CD8-positive, alpha-beta memory T cell (primary cell): ENCODE measurements around the gene LHPP. TPM values are rescaled to one million over a fixed set of nuclear protein-coding genes. Genes with fewer than 3 reads are reported as not detected.

Source experiments
- CTCF ChIA-PET: fragments of 350-600 bp; sonication (Branson Sonifier 250); formaldehyde crosslinking; loops from one replicate; lab custom pipeline; 2021; ENCODE audit warnings: antibody characterized with exemption; lab: Charles Lee
- POLR2A ChIA-PET: fragments of 350-600 bp; sonication (Branson Sonifier 250); formaldehyde crosslinking; loops from one replicate; lab custom pipeline; 2021; ENCODE audit warnings: antibody characterized with exemption; lab: Charles Lee
- DNase-seq, 5 donors: peaks; one replicate each; pipeline versions ENCODE4 v3.0.0 to v3.0.0-alpha.2; 2020 to 2022; ENCODE audit warnings: mixed read lengths in 1 of 5
- H3K27ac ChIP-seq: one replicate; pipeline ENCODE4 v1.7.0; 2013; ENCODE audit warnings: low read depth, mild to moderate bottlenecking, low read length, moderate library complexity
- H3K27me3 ChIP-seq: 2 replicates; pipeline ENCODE4 v1.7.0; 2013; ENCODE audit warnings: low read length, mild to moderate bottlenecking; ENCODE audit not compliant: insufficient read depth, poor library complexity, severe bottlenecking
- H3K36me3 ChIP-seq: 2 replicates; pipeline ENCODE4 v1.7.0; 2013; ENCODE audit warnings: mild to moderate bottlenecking, low read length, moderate library complexity; ENCODE audit not compliant: insufficient read depth
- H3K4me1 ChIP-seq: 2 replicates; pipeline ENCODE4 v1.7.0; 2013; ENCODE audit warnings: mild to moderate bottlenecking, low read length, moderate library complexity; ENCODE audit not compliant: insufficient read depth
- H3K4me3 ChIP-seq: 2 replicates; pipeline ENCODE4 v1.7.0; 2013; ENCODE audit warnings: mild to moderate bottlenecking, low read length
- H3K9me3 ChIP-seq: 2 replicates; pipeline ENCODE4 v1.7.0; 2013; ENCODE audit warnings: mild to moderate bottlenecking, low read length
- H3K27ac Mint-ChIP-seq, 8 donors: one replicate each; pipeline ENCODE4 v1.8.0; 2020 to 2021; ENCODE audit warnings: mixed read lengths in 8 of 8, mild to moderate bottlenecking in 6 of 8, inconsistent platforms in 3 of 8, moderate library complexity in 3 of 8
- H3K27me3 Mint-ChIP-seq, 2 donors: one replicate each; pipeline ENCODE4 v1.8.0; 2020 to 2021; ENCODE audit warnings: mixed read lengths in 2 of 2, mild to moderate bottlenecking in 1 of 2, moderate library complexity in 1 of 2
- H3K36me3 Mint-ChIP-seq, 3 donors: one replicate each; pipeline ENCODE4 v1.8.0; 2020 to 2021; ENCODE audit warnings: mixed read lengths in 3 of 3, inconsistent platforms in 1 of 3, mild to moderate bottlenecking in 1 of 3
- H3K4me1 Mint-ChIP-seq, 3 donors: one replicate each; pipeline ENCODE4 v1.8.0; 2020 to 2021; ENCODE audit warnings: mixed read lengths in 3 of 3, inconsistent platforms in 1 of 3, mild to moderate bottlenecking in 1 of 3
- H3K4me3 Mint-ChIP-seq, 7 donors: one replicate each; pipeline ENCODE4 v1.8.0; 2020 to 2021; ENCODE audit warnings: mixed read lengths in 7 of 7, mild to moderate bottlenecking in 6 of 7, moderate library complexity in 4 of 7, inconsistent platforms in 2 of 7
- H3K9me3 Mint-ChIP-seq, 5 donors: one replicate each; pipeline ENCODE4 v1.8.0; 2020 to 2022; ENCODE audit warnings: mixed read lengths in 5 of 5, mild to moderate bottlenecking in 3 of 5, moderate library complexity in 2 of 5, inconsistent platforms in 1 of 5
- polyA plus RNA-seq: library from polyadenylated mRNA; unstranded; fragments of 300-500 nt; fragmentation: Illumina TruSeq; gene quantifications from one replicate; pipeline ENCODE4 v1.2.3, GENCODE V29; 2021
- total RNA-seq, 2 experiments: library from RNA; stranded (reverse); gene quantifications; one replicate each; pipeline ENCODE4 v1.2.3, GENCODE V29; 2021

Gene LHPP
- total and polyA plus RNA-seq, 3 experiments from 2014 or later: 5.2 to 19.1 (median 6.3) TPM

DNA sequence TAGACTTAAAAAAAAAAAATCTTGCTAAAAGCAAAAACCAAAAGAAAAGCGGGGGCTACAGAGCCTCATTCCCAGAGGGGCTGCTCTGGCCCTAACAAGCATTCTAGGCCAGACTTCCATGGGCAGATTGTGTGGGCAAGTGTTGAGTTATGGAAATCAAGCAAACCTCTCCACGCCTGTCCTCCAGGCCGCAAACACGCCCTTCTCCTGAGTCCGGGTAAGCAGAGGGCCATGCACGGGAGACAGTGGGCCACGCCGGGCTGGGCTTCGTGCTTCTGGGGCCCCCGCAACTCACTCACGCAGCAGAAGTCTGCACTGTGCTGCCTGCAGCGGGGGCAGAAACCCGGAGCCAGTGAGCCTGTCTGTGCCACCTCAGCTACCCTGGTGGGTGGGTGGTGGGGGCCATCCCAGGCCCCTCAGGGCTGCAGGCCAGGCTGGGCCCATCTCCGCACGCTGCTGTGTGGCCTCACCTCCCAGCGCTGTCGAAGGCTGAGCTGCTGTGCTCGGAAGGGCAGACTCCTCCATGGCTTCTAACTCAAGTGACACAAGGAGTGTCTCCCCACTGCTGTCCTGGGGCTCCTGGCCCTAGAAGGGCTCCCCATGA lies 156.9 kb downstream of the LHPP start:
- ChIA-PET POLR2A (interaction anchor here (1.1 to 1.2 kb wide), 3 partner anchors 9 to 99 kb away, joined by 3 to 6 read pairs (median 5); no protein-coding TSS in a partner anchor), CTCF (interaction anchor here (1.1 to 1.2 kb wide), 4 partner anchors 79 to 123 kb away, joined by 3 to 6 read pairs (median 5); no protein-coding TSS in a partner anchor)
- H3K4me1 Mint-ChIP-seq: peaks cover 38 to 82% (median 56%) of the 10 kb centered on the region in 3 donors
- Histone ChIP-seq H3K4me1 (peaks cover 26% of the 10 kb centered on the region), H3K9me3 (no peaks in the 10 kb centered on the region), H3K27ac (no peak overlapping the region), H3K36me3 (no peaks in the 10 kb centered on the region), H3K4me3 (no peak overlapping the region), H3K27me3 (no peaks in the 10 kb centered on the region)
- H3K9me3 Mint-ChIP-seq: no peaks in the 10 kb centered on the region
- DNase-seq: no peak
- H3K4me3 Mint-ChIP-seq: peak overlapping the region in 4 of 7 donors; percentile 3 to 52 (median 32)
- H3K27me3 Mint-ChIP-seq: peaks cover 0 to 1% of the 10 kb centered on the region in 2 donors
- peak overlapping the region; percentile 66 to 95 (median 86) for H3K27ac Mint-ChIP-seq
- H3K36me3 Mint-ChIP-seq: peaks cover 0 to 51% (median 0%) of the 10 kb centered on the region in 3 donors

DNA sequence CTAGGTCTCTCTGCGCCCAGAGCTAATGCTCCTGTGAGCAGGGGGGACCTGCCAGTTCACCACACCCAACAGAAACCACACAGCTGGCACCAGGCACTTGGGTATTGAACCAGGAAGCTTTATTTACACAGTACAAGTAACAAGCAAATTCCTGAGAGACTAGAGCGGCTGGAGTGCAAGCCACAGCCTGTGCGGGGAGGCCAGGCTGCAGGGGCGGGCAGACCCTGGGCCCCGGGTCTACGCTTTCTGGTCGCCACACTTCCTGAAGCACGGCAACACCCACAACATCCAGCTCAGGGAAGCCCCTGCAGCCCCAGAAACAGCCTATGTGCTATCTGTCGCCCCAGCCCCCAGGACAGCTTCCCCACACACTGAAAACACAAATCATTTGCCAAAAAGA lies 157.6 kb downstream of the LHPP start:
- H3K27me3 ChIP-seq: no peaks in the 10 kb centered on the region
- no peak overlapping the region for H3K4me3 ChIP-seq
- H3K4me3 Mint-ChIP-seq: peak overlapping the region; percentile 10 to 58 (median 49)
- no peaks in the 10 kb centered on the region for H3K27me3 Mint-ChIP-seq
- peak overlapping the region; percentile 61 to 95 (median 84) for H3K27ac Mint-ChIP-seq
- peaks cover 40 to 82% (median 54%) of the 10 kb centered on the region in 3 donors for H3K4me1 Mint-ChIP-seq
- ChIA-PET CTCF (interaction anchor here (0.7 to 1.2 kb wide), 5 partner anchors 65 to 122 kb away, joined by 3 to 6 read pairs (median 4); no protein-coding TSS in a partner anchor), POLR2A (interaction anchor here (1.1 to 1.2 kb wide), 3 partner anchors 8 to 99 kb away, joined by 3 to 6 read pairs (median 5); no protein-coding TSS in a partner anchor)
- peaks cover 0 to 57% (median 0%) of the 10 kb centered on the region in 3 donors for H3K36me3 Mint-ChIP-seq
- peaks cover 19% of the 10 kb centered on the region for H3K4me1 ChIP-seq
- no peak overlapping the region for H3K27ac ChIP-seq
- peak in 3 of 5 donors; percentile 20 to 43 (median 32) for DNase-seq
- no peaks in the 10 kb centered on the region for H3K9me3 Mint-ChIP-seq
- no peaks in the 10 kb centered on the region for H3K9me3 ChIP-seq
- H3K36me3 ChIP-seq: no peaks in the 10 kb centered on the region

DNA sequence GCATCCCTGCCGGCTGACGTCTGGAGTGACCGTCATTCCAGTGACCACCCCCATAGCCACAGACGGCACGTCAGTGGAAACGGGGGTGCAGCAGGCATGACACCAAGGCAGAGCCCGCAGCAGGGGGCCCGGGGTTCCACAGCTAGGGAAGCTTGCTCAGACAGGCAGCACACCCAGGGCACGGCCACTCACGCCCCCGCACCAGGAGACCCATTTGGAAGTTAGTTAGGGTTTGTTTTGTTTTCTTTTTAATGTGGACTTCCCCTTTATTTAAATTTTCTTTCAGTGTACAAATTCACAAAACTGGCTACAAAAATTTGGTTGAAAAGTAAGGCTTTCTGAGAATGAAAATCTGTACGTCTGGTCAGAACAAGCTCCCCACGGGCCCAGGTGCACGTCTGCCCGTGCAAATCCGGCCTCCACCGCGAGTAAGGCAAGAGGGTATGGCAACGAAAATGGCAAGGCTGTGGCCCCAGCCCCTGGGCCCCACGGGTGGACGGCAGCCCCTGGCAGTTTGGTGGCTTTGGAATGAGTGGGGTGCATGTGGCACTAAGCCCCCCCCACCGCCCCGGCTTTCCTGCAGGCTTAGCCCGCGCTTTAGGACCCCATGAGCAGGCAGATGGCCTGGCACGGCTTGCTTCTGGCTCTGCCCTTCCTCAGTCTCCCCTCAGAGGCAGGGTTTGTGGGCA lies 158.3 kb downstream of the LHPP start:
- H3K4me1 ChIP-seq: peaks cover 19% of the 10 kb centered on the region

DNA sequence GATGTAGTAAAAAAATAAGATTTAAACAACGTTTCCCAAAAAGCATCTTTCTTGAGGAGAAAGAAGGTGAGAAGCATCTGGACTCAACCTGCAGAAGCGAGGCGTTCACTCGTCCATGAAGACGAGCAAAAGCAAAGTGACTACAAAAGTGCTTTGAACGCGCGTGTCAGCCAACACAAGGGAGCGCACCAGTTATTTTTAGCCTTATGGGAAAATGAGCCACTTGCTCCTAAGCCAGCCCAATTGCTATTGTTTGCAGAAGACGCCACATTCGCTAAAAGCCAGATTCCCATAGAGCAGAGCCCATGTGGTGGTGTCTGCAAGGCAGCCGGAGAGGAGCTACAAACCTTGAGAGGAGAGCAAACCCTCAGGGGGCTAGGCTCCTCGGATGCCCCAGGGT lies 160.0 kb downstream of the LHPP start:
- no peak overlapping the region for H3K27ac ChIP-seq
- no peaks in the 10 kb centered on the region for H3K36me3 ChIP-seq
- DNase-seq: no peak
- no peaks in the 10 kb centered on the region for H3K27me3 ChIP-seq
- Mint-ChIP-seq H3K4me3 (no peak overlapping the region), H3K27me3 (no peaks in the 10 kb centered on the region), H3K27ac (peak overlapping the region in 5 of 8 donors; percentile 7 to 77 (median 50)), H3K4me1 (peaks cover 37 to 80% (median 47%) of the 10 kb centered on the region in 3 donors), H3K36me3 (peaks cover 0 to 59% (median 0%) of the 10 kb centered on the region in 3 donors), H3K9me3 (no peaks in the 10 kb centered on the region)
- H3K9me3 ChIP-seq: no peaks in the 10 kb centered on the region
- no peak overlapping the region for H3K4me3 ChIP-seq
- H3K4me1 ChIP-seq: peaks cover 29% of the 10 kb centered on the region
- ChIA-PET POLR2A (no interaction called here), CTCF (interaction anchor here (2.0 kb wide), 1 partner anchor 120 kb away, joined by 9 read pairs; no protein-coding TSS in a partner anchor)

More for the DNA sequence above, 158.3 kb downstream of the LHPP start:
- Mint-ChIP-seq H3K4me1 (peaks cover 38 to 81% (median 52%) of the 10 kb centered on the region in 3 donors), H3K27ac (peak overlapping the region in 7 of 8 donors; percentile 47 to 95 (median 84)), H3K36me3 (peaks cover 0 to 60% (median 0%) of the 10 kb centered on the region in 3 donors), H3K4me3 (peak overlapping the region in 4 of 7 donors; percentile 18 to 52 (median 41)), H3K9me3 (no peaks in the 10 kb centered on the region), H3K27me3 (no peaks in the 10 kb centered on the region)
- H3K27ac ChIP-seq: no peak overlapping the region
- H3K36me3 ChIP-seq: no peaks in the 10 kb centered on the region
- no peak overlapping the region for H3K4me3 ChIP-seq
- CTCF ChIA-PET: interaction anchor here (1.0 to 2.0 kb wide), 6 partner anchors 81 to 122 kb away, joined by 3 to 9 read pairs (median 6); no protein-coding TSS in a partner anchor
- no peaks in the 10 kb centered on the region for H3K27me3 ChIP-seq
- no peaks in the 10 kb centered on the region for H3K9me3 ChIP-seq
- no peak for DNase-seq
- POLR2A ChIA-PET: interaction anchor here (1.2 kb wide), 1 partner anchor 98 kb away, joined by 3 read pairs; no protein-coding TSS in a partner anchor

DNA sequence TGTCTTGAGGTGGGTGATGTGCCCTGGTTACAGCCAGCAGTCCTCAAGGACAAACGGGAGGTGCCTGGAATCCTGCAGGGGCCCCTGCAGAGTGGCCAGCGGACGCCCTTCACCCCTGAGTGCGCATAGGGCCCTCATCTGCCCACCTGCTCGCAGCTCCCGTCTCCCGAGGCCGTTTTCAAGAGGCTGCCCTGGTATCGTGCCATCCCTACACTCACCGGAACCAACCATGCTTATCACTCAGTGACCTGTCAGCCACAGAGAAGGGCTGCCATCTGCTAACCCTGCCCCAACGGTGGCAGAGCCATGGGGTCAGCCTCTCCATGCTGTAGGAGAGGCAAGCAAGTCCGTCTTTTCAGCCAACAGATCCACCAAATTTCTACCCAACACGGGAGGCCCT lies 160.5 kb downstream of the LHPP start:
- Mint-ChIP-seq H3K27ac (peak overlapping the region in 5 of 8 donors; percentile 11 to 63 (median 23)), H3K9me3 (no peaks in the 10 kb centered on the region), H3K4me1 (peaks cover 40 to 82% (median 53%) of the 10 kb centered on the region in 3 donors), H3K4me3 (no peak overlapping the region), H3K36me3 (peaks cover 0 to 56% (median 0%) of the 10 kb centered on the region in 3 donors), H3K27me3 (no peaks in the 10 kb centered on the region)
- H3K27me3 ChIP-seq: no peaks in the 10 kb centered on the region
- no peak overlapping the region for H3K27ac ChIP-seq
- H3K4me1 ChIP-seq: peaks cover 34% of the 10 kb centered on the region
- H3K36me3 ChIP-seq: no peaks in the 10 kb centered on the region
- no peak for DNase-seq
- ChIA-PET CTCF (no interaction called here), POLR2A (no interaction called here)
- H3K9me3 ChIP-seq: no peaks in the 10 kb centered on the region
- no peak overlapping the region for H3K4me3 ChIP-seq

DNA sequence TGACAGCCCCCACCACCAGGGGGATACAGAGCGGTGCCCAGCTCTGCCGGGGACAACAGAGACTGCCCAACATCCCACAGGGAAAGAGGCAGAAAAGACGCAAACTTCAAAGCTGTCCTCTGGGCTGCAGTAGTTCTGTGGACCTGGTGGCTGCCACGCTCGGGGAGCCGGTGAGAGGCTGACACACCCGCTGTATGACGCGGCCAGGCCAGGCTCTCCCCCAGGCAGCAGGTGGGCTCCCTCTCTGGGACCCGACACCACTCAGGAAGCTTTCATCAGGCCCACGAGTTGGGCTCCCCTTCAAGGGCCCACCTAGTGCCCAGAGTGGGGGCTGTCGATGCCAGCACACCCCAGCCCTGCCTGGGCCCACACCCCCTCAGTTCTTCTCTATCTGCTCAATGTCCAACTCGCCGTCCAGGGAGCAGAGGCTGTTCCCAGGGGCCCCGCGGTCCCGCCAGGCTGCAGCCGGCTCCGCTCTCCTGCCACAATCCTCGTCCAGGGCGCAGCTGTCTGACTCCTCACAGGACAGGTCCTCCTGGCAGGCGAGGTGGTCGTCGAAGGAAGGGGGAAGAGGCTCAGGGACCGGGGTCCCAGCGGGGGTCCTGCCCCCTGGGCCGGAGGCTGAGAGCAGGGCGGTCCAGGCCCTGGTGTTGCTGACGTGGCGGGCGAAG lies 161.4 kb downstream of the LHPP start:
- Histone ChIP-seq H3K4me1 (peaks cover 38% of the 10 kb centered on the region), H3K9me3 (no peaks in the 10 kb centered on the region), H3K27ac (no peak overlapping the region), H3K27me3 (no peaks in the 10 kb centered on the region), H3K4me3 (no peak overlapping the region), H3K36me3 (no peaks in the 10 kb centered on the region)
- no peak for DNase-seq
- Mint-ChIP-seq H3K4me1 (peaks cover 44 to 82% (median 55%) of the 10 kb centered on the region in 3 donors), H3K4me3 (no peak overlapping the region), H3K27ac (no peak overlapping the region), H3K36me3 (peaks cover 0 to 50% (median 0%) of the 10 kb centered on the region in 3 donors), H3K27me3 (no peaks in the 10 kb centered on the region), H3K9me3 (no peaks in the 10 kb centered on the region)
- CTCF ChIA-PET: no interaction called here
- POLR2A ChIA-PET: no interaction called here

DNA sequence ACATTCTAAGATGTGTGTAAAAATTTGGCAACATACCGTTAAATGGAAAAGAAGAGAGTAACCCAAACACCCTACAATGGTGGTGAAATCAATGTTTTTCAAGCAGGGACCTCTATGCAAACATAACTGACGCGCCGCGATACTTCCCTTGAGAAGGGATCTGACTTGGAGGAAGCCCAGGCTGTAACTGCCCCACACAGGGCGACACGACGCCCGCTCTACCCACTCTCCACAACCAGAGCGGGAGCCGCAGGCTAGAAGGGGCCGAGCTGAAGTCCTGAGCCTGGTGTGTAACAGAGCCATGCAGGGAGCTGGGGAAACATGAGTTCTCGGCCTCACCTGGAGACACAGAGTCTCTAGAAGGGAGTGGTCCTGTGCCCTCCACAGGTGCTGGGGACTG lies 162.4 kb downstream of the LHPP start:
- Histone ChIP-seq H3K27me3 (no peaks in the 10 kb centered on the region), H3K4me1 (peaks cover 42% of the 10 kb centered on the region)

More for the DNA sequence above, 162.4 kb downstream of the LHPP start:
- ChIA-PET CTCF (interaction anchor here (1.2 kb wide), 1 partner anchor 20 kb away, joined by 3 read pairs; no protein-coding TSS in a partner anchor), POLR2A (interaction anchor here (0.6 to 0.9 kb wide), 2 partner anchors 11 to 51 kb away, joined by 3 read pairs; no protein-coding TSS in a partner anchor)
- Mint-ChIP-seq H3K36me3 (peaks cover 0 to 42% (median 0%) of the 10 kb centered on the region in 3 donors), H3K27me3 (no peaks in the 10 kb centered on the region), H3K4me3 (peak overlapping the region in 1 of 7 donors; percentile 15), H3K27ac (peak overlapping the region in 7 of 8 donors; percentile 2 to 64 (median 47)), H3K9me3 (no peaks in the 10 kb centered on the region), H3K4me1 (peaks cover 43 to 82% (median 56%) of the 10 kb centered on the region in 3 donors)
- Histone ChIP-seq H3K27ac (no peak overlapping the region), H3K9me3 (no peaks in the 10 kb centered on the region), H3K4me3 (no peak overlapping the region), H3K36me3 (no peaks in the 10 kb centered on the region)
- no peak for DNase-seq
